Spleen (tissue), 7 donors: ENCODE results near the gene STARD13.

Experiments used
- CTCF ChIP-seq, 11 experiments: fragments of 200-600 bp in 7 of 11; fragments of 450-650 bp in 4 of 11; sonication (generic) in 4 of 11; IDR thresholded peaks in 8 of 11; conservative IDR thresholded peaks in 3 of 11; 1 replicate in 7 of 11; 2 replicates in 4 of 11; pipeline versions ENCODE4 v1.4.0 to v1.8.0; 2016 to 2021; ENCODE audit warnings: antibody characterized with exemption in 11 of 11, inconsistent platforms in 4 of 11, mild to moderate bottlenecking in 1 of 11
- POLR2A ChIP-seq, 3 donors: fragments of 450-650 bp; IDR thresholded peaks; one replicate each; pipeline ENCODE4 v1.5.1; 2017; ENCODE audit warnings: antibody characterized with exemption in 3 of 3, mild to moderate bottlenecking in 1 of 3
- POLR2AphosphoS5 ChIP-seq, 3 donors: sonication (generic); formaldehyde crosslinking; IDR thresholded peaks; one replicate each; pipeline ENCODE4 v1.5.1; 2017; ENCODE audit warnings: antibody characterized with exemption in 3 of 3
- donor health status: DM: no; HTN: no; CAD: no; lungs with moderate emphysema.
- donor health status: DM: no; HTN: no; CAD: no.
- donor health status: DM: no; HTN: no; CAD: no.

- no peak for TF ChIP-seq CTCF (IDR thresholded peaks at IDR 0.05 in 8 of 11, conservative IDR thresholded peaks at IDR 0.05 in 3 of 11)
- no peak for TF ChIP-seq POLR2A (IDR thresholded peaks at IDR 0.05)
- TF ChIP-seq POLR2AphosphoS5 (IDR thresholded peaks at IDR 0.05), result no peak
These were observed 27.9 kb upstream of the STARD13 start for GRCh38 chr13:33313504-33313903.
